Uterus (tissue), 2 donors: ENCODE data around the gene TNNI3K.

Source experiments
- CTCF ChIP-seq, 4 experiments: fragments of 200-600 bp in 2 of 4; fragments of 450-650 bp in 2 of 4; sonication (generic) in 2 of 4; IDR thresholded peaks; one replicate each; pipeline ENCODE4 v1.5.1; 2016 to 2019; ENCODE audit warnings: antibody characterized with exemption in 4 of 4, mild to moderate bottlenecking in 2 of 4, moderate library complexity in 1 of 4
- POLR2A ChIP-seq, 2 donors: fragments of 450-650 bp; IDR thresholded peaks; one replicate each; pipeline ENCODE4 v1.6.1; 2016; ENCODE audit warnings: antibody characterized with exemption in 2 of 2, mild to moderate bottlenecking in 1 of 2, moderate library complexity in 1 of 2

- no peak for TF ChIP-seq CTCF (IDR thresholded peaks at IDR 0.05)
- TF ChIP-seq POLR2A (IDR thresholded peaks at IDR 0.05): no peak
Observed at GRCh38 chr1:74197255-74197654, 37.9 kb upstream of the TNNI3K start.
